HG03097 (cell line): Measurements from ENCODE around the gene RASSF7.

Experiments
- ATAC-seq: cut with Tn5 transposase; IDR thresholded peaks from one replicate; pipeline ENCODE4 v1.9.1; 2021; ENCODE audit not compliant: unreplicated experiment, low FRiP score

The RASSF7 gene

GRCh38 chr11:581752-582151 is 21.0 kb downstream of the RASSF7 start:
- no peak for ATAC-seq

GRCh38 chr11:584287-584686 is 23.5 kb downstream of the RASSF7 start:
- ATAC-seq = no peak

- no peak for ATAC-seq
Observed at GRCh38 chr11:586376-587316, 25.9 kb downstream of the RASSF7 start.

- no peak for ATAC-seq
Observed at GRCh38 chr11:587546-587945, 26.8 kb downstream of the RASSF7 start.

GRCh38 chr11:587978-588380 is 27.2 kb downstream of the RASSF7 start:
- ATAC-seq = no peak

GRCh38 chr11:589798-590197 is 29.0 kb downstream of the RASSF7 start:
- ATAC-seq = no peak

- ATAC-seq = no peak
Observed at GRCh38 chr11:590997-591396, 30.2 kb downstream of the RASSF7 start.

- ATAC-seq = no peak
Observed at GRCh38 chr11:592501-592900, 31.7 kb downstream of the RASSF7 start.

GRCh38 chr11:592918-593317 is 32.1 kb downstream of the RASSF7 start:
- no peak for ATAC-seq

- ATAC-seq = no peak
Observed at GRCh38 chr11:593347-593746, 32.6 kb downstream of the RASSF7 start.

- no peak for ATAC-seq
Observed at GRCh38 chr11:595400-595799, 34.6 kb downstream of the RASSF7 start.

- no peak for ATAC-seq
Observed at GRCh38 chr11:596374-596773, 35.6 kb downstream of the RASSF7 start.

GRCh38 chr11:597166-597725 is 36.5 kb downstream of the RASSF7 start:
- ATAC-seq = no peak

- ATAC-seq = no peak
Observed at GRCh38 chr11:598005-598680, 37.4 kb downstream of the RASSF7 start.

GRCh38 chr11:601573-602245 is 40.9 kb downstream of the RASSF7 start:
- no peak for ATAC-seq

GRCh38 chr11:603154-603553 is 42.4 kb downstream of the RASSF7 start:
- no peak for ATAC-seq

- ATAC-seq = no peak
Observed at GRCh38 chr11:605286-606129, 44.7 kb downstream of the RASSF7 start.

- ATAC-seq = no peak
Observed at GRCh38 chr11:606245-606644, 45.5 kb downstream of the RASSF7 start.

GRCh38 chr11:607020-607780 is 46.4 kb downstream of the RASSF7 start:
- ATAC-seq = no peak
